ENCODE data around the gene IL10RB. TPM values are rescaled to one million over a fixed set of nuclear protein-coding genes. Genes with fewer than 3 reads are reported as not detected.

Gene IL10RB
- total and polyA plus RNA-seq, 2 of the 8 experiments (the other 6 are each of a cell fraction or from before 2014, with no cell fraction given) = 2.7 to 3.2 TPM

GRCh38 chr21:33300701-33301631 is 34.8 kb downstream of the IL10RB start (continued):
- TF ChIP-seq ATF2 (IDR thresholded peaks at IDR 0.05; ENCODE audit: low read length) (no peak), SIX5 (IDR thresholded peaks at IDR 0.05; ENCODE audit: low read depth, low read length) (no peak), RBBP5 (IDR thresholded peaks at IDR 0.05; ENCODE audit: borderline replicate concordance, low read depth, low read length) (no peak), CBX5 (IDR thresholded peaks at IDR 0.05; ENCODE audit: low read depth, low read length) (no peak), SIRT6 (IDR thresholded peaks at IDR 0.05; ENCODE audit: low read length) (no peak), GTF2F1 (IDR thresholded peaks at IDR 0.05; ENCODE audit: borderline replicate concordance, low read depth, low read length) (no peak), ASH2L (IDR thresholded peaks at IDR 0.05; ENCODE audit: low read length) (no peak), TAF7 (optimal IDR thresholded peaks at IDR 0.05; ENCODE audit: borderline replicate concordance, low read depth, low read length) (no peak), CEBPB (IDR thresholded peaks at IDR 0.05; ENCODE audit: low read depth, low read length) (no peak), GABPA (IDR thresholded peaks at IDR 0.05; ENCODE audit: borderline replicate concordance, insufficient read depth, low read length) (no peak), SAP30 (IDR thresholded peaks at IDR 0.05; ENCODE audit: insufficient read depth, insufficient replicate concordance, low read length) (no peak)

All from H1 (cell line).